Measurements from ENCODE around the gene MTA2. TPM values are rescaled to one million over a fixed set of nuclear protein-coding genes. Genes with fewer than 3 reads are reported as not detected.

MTA2 gene
- total RNA-seq, 4 donors from 2014 or later: 77.1 to 172 (median 89.6) TPM

GRCh38 chr11:62543680-62544444 is 57.8 kb downstream of the MTA2 start:
- no peak for TF ChIP-seq CTCF (IDR thresholded peaks at IDR 0.05)
- ATAC-seq (ENCODE audit: low FRiP score) (no peak), DNase-seq (ENCODE audit: low spot score) (no peak)

Small RNA genes within 50 kb of the gene (small RNA-seq; reads per million reads assigned to genes)
- not detected for gene AP001458.1
- gene EEF1G: not detected
- not detected for gene MIR6747

Other genes starting within 250 kb of the MTA2 start
- gene SCGB1A1, start 182.8 kb downstream of the MTA2 start, total RNA-seq: not detected
- 1,000 to 10,000 TPM in 3 of 4 donors, 100 to 1,000 TPM in 1; 874 to 1,336 (median 1,047) TPM for gene AHNAK, start 55.1 kb downstream of the MTA2 start, total RNA-seq
- 1,000 to 10,000 TPM; 1,194 to 1,561 (median 1,267) TPM for gene EEF1G, start 28.0 kb downstream of the MTA2 start, total RNA-seq
- gene TUT1, start 10.3 kb downstream of the MTA2 start, total RNA-seq: 10 to 100 TPM in 3 of 4 donors, 1 to 10 TPM in 1; 7.9 to 11.0 (median 10.5) TPM
- 10 to 100 TPM; 40.7 to 68.6 (median 52.0) TPM for gene EML3, start 10.9 kb upstream of the MTA2 start, total RNA-seq
- gene ROM1, start 11.4 kb upstream of the MTA2 start, total RNA-seq: 10 to 100 TPM in 3 of 4 donors, 1 to 10 TPM in 1; 7.9 to 12.7 (median 11.4) TPM
- gene B3GAT3, start 20.1 kb upstream of the MTA2 start, total RNA-seq: 10 to 100 TPM; 18.8 to 40.7 (median 23.2) TPM
- 100 to 1,000 TPM; 108 to 166 (median 128) TPM for gene GANAB, start 44.7 kb upstream of the MTA2 start, total RNA-seq
- 10 to 100 TPM; 11.9 to 27.7 (median 17.2) TPM for gene INTS5, start 51.4 kb upstream of the MTA2 start, total RNA-seq
- 10 to 100 TPM; 18.3 to 42.9 (median 33.3) TPM for gene C11orf98, start 63.3 kb upstream of the MTA2 start, total RNA-seq
- 10 to 100 TPM in 1 of 4 donors, 1 to 10 TPM in 3; 2.8 to 18.4 (median 7.0) TPM for gene CSKMT, start 63.4 kb upstream of the MTA2 start, total RNA-seq
- 1 to 10 TPM; 7.3 to 9.9 (median 8.2) TPM for gene UQCC3, start 69.8 kb upstream of the MTA2 start, total RNA-seq
- gene LBHD1, start 70.4 kb upstream of the MTA2 start, total RNA-seq: 1 to 10 TPM; 3.0 to 6.8 (median 5.7) TPM
- gene UBXN1, start 77.2 kb upstream of the MTA2 start, total RNA-seq: 100 to 1,000 TPM; 135 to 196 (median 167) TPM
- 10 to 100 TPM; 30.9 to 49.3 (median 44.5) TPM for gene LRRN4CL, start 87.7 kb upstream of the MTA2 start, total RNA-seq
- gene BSCL2, start 105.6 kb upstream of the MTA2 start, total RNA-seq: 10 to 100 TPM; 37.1 to 51.2 (median 48.2) TPM
- not detected for gene GNG3, start 105.8 kb upstream of the MTA2 start, total RNA-seq
- gene HNRNPUL2, start 125.6 kb upstream of the MTA2 start, total RNA-seq: 10 to 100 TPM; 10.7 to 42.6 (median 25.2) TPM
- 10 to 100 TPM; 13.8 to 24.4 (median 19.0) TPM for gene TTC9C, start 126.6 kb upstream of the MTA2 start, total RNA-seq
- 1 to 10 TPM; 5.3 to 7.3 (median 5.8) TPM for gene ZBTB3, start 152.3 kb upstream of the MTA2 start, total RNA-seq
- 10 to 100 TPM; 37.9 to 57.9 (median 50.5) TPM for gene POLR2G, start 159.7 kb upstream of the MTA2 start, total RNA-seq
- 10 to 100 TPM; 11.7 to 20.3 (median 14.9) TPM for gene TAF6L, start 169.5 kb upstream of the MTA2 start, total RNA-seq
- 10 to 100 TPM; 36.4 to 69.7 (median 57.1) TPM for gene TMEM179B, start 185.5 kb upstream of the MTA2 start, total RNA-seq
- gene TMEM223, start 190.1 kb upstream of the MTA2 start, total RNA-seq: 10 to 100 TPM; 20.8 to 45.1 (median 30.3) TPM
- 100 to 1,000 TPM in 1 of 4 donors, 10 to 100 TPM in 3; 51.9 to 101 (median 78.3) TPM for gene NXF1, start 203.6 kb upstream of the MTA2 start, total RNA-seq
- 10 to 100 TPM; 32.2 to 43.1 (median 37.4) TPM for gene STX5, start 230.2 kb upstream of the MTA2 start, total RNA-seq
- gene TEX54, start 231.0 kb upstream of the MTA2 start, total RNA-seq: not detected
- 100 to 1,000 TPM in 1 of 4 donors, 10 to 100 TPM in 3; 32.3 to 138 (median 40.8) TPM for gene WDR74, start 237.7 kb upstream of the MTA2 start, total RNA-seq